Testis (tissue), 2 donors: ENCODE results near the gene KDM4C.

Experiments
- CTCF ChIP-seq, 3 experiments: fragments of 450-650 bp in 2 of 3; fragments of 200-600 bp in 1 of 3; sonication (generic) in 1 of 3; IDR thresholded peaks; one replicate each; pipeline ENCODE4 v1.5.1; 2016 to 2019; ENCODE audit warnings: antibody characterized with exemption in 3 of 3, mild to moderate bottlenecking in 2 of 3, moderate library complexity in 1 of 3
- POLR2A ChIP-seq: fragments of 450-650 bp; IDR thresholded peaks from one replicate; pipeline ENCODE4 v1.6.1; 2017; ENCODE audit warnings: antibody characterized with exemption, mild to moderate bottlenecking, moderate library complexity

GRCh38 chr9:7153134-7153533 is 395.4 kb downstream of the KDM4C start:
- no peak for TF ChIP-seq CTCF (IDR thresholded peaks at IDR 0.05)
- no peak for TF ChIP-seq POLR2A
